Suppressor macrophage treated with lipopolysaccharide for 1 hour (primary cell): ENCODE data around the gene KMT2C.
"Not testable (repeated sequence)": the region's sequence is repeated elsewhere in the genome, so short reads cannot be mapped to it uniquely, and the experiment has no call there.

Experiments used
- DNase-seq, 3 donors: peaks; one replicate each; pipeline ENCODE4 v3.0.0-alpha.2; 2020 to 2022

Gene KMT2C

GRCh38 chr7:152355474-152356057 lies 80.2 kb downstream of the KMT2C start:
- DNase-seq, result no peak

DNA sequence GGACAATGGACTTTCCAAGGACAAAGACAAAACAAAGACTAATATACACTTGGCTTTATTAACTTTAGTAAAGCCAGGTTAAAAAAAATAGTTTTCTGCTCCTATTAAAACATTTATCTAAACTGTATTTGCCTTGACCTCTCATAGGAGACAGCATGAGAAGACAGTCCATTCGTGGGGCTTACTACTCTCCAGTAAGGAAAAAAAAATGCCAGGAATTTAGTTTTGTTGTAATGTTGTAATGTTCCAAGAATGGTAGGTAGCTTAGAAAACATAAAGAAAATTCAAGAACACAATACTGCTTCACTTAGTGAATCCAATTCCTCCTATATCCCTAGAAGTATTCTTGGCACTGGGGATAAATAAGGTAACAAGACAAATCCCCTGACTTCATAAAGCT lies 81.7 kb downstream of the KMT2C start:
- DNase-seq, result no peak

DNA sequence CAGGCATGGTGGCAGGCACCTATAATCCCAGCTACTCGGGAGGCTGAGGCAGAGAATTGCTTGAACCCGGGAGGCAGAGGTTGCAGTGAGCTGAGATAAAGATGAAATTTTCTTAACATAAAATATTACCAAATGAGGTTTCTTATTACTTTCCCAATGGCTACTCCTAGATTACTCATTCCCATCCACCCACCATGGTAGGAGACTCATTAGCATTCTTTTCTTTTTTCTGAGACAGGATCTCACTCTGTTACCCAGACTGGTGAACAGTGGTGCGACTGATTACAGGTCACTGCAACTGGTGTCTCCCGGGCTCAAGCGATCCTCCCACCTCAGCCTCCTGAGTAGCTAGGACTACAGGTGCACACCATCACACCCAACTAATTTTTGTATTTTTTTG lies 82.5 kb downstream of the KMT2C start:
- not testable (repeated sequence) for DNase-seq

GRCh38 chr7:152351747-152352146 lies 84.1 kb downstream of the KMT2C start:
- not testable (repeated sequence) for DNase-seq

DNA sequence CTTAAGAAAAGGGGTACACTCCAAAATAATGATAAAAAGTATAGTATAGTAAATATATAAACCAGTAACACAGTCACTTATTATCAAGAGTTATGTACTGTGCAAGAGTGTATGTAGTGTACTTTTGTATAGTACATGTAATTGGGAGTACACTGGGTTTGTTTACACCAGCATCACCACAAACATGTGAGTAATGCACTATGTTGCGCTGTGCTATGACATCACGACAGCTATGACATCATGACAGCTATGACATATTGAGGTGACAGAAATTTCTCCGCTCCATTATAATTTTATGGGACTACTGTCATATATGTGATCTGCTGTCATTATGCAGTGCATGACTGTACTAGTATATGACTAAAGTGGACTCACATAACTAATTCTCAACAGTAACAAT lies 84.6 kb downstream of the KMT2C start:
- peak in 1 of 3 donors; percentile 27 for DNase-seq

- DNase-seq, result no peak
Observed at GRCh38 chr7:152347888-152348287, 87.9 kb downstream of the KMT2C start.

DNA sequence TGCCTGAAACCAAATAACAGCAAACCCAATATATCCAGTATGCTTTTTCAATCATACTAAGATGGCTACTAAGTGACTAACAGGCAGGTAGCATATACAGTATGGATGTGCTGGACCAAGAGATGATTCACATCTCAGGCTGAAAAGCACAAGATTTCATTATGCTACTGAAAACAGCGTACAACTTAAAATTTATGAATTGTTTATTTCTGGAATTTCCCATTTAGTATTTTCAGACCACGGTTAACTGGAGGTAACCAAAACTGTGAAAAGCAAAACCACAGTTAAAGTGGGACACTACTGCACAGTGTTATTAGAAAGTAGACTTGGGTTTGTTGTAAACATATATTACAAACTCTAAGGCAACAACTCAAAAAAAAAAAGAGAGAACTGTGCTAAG lies 91.5 kb downstream of the KMT2C start:
- peak; percentile 21 to 67 (median 63) for DNase-seq

- no peak for DNase-seq
Observed at GRCh38 chr7:152342796-152343195, 93.0 kb downstream of the KMT2C start.

GRCh38 chr7:152341914-152342236 lies 93.9 kb downstream of the KMT2C start:
- DNase-seq, result no peak

GRCh38 chr7:152341039-152341913 lies 94.5 kb downstream of the KMT2C start:
- peak; percentile 67 to 73 (median 72) for DNase-seq

DNA sequence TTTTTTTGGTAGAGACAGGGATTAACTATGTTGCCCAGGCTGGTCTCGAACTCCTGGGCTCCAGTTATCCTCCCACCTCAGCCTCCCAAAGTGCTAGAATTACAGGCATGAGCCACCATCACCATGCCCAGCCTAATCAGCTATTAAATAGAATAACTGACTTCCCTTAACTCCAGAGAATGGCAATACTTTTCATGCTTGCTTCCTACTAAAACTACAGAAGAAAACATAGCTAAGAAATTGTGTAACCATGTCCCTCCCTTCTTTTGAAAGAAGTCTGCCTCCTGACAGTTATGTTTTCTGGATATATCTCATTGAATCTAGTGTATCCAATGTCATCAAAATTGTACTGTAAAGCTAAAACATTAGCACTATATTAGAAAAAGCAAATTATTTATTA lies 95.6 kb downstream of the KMT2C start:
- DNase-seq, result peak in 1 of 3 donors; percentile 26

GRCh38 chr7:152338561-152338960 lies 97.2 kb downstream of the KMT2C start:
- DNase-seq, result no peak

DNA sequence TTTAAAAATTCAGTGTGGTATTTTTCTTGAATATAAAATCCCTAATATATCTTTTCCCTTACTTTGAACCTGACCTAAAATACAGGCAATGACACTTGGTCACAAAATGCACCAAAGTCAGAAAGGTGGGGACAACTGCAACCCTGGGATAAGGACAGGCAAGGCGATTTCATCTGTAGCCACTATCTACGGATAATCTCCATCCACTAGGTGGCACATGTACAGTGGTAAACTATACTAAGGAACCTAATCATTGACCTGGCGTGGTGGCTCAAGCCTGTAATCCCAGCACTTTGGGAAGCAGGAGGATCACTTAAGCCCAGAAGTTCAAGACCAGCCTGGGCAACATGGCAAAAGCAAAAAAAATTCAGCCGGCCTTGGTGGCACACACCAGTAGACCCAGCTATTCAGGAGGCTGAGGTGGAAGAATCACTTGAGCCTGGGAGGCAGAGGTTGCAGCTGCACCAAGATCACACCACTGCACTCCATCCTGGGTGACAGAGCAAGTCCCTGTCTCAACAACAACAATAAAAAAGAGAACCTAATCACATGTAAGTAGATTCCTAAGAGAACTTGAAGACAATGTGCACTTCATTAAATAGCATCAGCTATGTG lies 98.9 kb downstream of the KMT2C start:
- DNase-seq, result peak; percentile 60 to 63 (median 61)

DNA sequence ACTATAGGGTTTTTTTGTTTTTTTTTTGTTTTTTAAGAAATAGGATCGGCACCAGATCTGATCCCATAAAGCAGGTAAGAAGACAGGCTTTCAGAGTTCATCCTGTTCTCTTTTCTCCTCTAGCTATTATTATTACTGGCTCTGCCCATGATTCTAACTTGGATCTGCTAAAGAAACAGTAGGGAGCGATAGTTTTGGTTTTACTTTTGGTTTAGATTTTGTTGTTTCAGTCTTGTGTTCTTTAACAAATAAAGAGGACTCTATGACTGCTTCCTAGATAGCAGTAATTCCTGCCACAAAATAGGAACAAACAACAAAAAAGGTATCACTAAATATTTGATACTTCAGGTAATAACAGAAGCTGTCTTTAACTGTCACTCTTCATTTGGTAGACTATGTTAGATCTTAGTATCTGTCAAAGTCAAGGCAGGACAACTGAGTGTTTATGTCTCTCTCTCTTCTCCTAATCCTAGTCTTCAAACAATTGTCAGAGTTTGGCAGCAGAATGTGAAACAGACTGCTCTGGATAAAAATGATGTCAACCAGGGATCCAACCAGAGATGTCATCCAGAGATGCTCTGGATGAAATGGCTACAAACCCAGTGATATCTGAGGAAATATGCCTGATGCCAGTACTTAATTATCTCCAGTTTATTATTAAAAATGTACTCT lies 99.8 kb downstream of the KMT2C start:
- DNase-seq, result peak in 2 of 3 donors; percentile 28 to 62

DNA sequence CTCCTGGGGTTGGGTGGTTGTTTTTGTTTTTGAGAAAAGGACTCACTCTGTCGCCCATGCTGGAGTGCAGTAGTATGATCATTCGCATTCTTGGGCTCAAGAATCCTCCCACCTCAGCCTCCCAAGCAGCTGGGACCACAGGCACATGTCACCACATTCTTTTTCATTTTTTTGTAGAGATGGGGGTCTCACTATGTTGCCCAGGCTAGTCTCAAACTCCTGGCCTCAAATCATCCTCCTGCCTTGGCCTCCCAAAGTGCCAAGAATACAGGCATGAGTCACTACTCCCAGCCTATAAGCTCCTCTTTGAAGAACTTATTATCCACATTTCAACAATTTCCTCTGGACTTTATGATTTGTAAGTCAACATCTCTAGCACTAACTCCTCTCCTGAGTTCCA lies 102.7 kb downstream of the KMT2C start:
- no peak for DNase-seq

DNA sequence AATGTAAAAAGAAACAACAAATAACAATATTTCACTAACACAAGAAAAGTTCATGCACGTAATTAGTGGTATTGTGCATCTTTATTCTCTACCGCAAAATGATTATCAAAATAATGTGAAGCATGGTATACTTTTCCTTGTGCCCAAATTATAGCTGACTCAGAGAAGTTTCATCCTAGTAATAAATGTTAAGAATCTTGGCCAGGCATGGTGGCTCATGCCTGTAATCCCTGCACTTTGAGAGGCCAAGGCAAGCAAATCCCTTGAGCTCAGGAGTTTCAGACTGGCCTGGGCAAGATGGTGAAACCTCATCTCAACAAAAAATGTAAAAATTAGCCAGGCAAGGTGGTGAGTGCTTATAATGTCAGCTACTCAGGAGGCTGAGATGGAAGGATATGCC lies 105.0 kb downstream of the KMT2C start:
- DNase-seq, result no peak

DNA sequence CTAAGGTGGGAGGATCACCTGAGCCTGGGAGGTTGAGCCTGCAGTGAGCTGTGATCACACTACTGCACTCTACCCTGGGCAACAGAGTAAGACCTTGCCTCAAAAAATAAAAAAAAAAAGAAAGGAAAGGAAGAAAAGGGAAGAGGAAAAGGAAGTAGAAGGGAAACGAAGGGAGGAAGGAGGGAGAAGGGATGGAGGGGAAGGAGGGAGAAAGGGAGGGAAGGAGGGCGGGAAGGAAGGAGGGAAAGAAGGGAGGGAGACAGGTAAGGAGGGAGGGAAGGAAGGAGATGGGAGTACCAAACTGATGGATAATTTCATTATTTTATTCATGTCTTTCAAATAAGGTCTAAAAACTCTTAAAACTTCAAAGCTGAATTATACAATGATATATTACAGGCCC lies 106.3 kb downstream of the KMT2C start:
- no peak for DNase-seq

DNA sequence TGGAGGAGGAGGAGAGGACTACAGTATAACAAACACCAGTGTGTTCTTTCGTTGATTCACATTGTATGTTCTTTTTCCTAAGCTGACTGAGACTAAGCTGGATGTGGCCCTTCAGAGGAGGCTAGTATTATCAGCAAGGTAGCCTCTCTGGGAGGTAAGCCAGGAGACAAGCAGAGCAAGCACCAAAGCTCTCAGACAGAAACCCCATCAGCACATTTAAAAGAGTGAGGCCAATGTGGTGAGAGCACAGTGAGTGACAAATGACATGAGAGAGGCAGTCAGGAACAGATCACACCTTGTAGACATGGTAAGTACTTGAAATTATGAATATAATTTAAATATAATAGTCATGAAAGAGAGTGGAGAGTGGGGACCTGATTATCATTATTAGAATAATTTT lies 107.6 kb downstream of the KMT2C start:
- no peak for DNase-seq

GRCh38 chr7:152315845-152316244 lies 120.0 kb downstream of the KMT2C start:
- no peak for DNase-seq

DNA sequence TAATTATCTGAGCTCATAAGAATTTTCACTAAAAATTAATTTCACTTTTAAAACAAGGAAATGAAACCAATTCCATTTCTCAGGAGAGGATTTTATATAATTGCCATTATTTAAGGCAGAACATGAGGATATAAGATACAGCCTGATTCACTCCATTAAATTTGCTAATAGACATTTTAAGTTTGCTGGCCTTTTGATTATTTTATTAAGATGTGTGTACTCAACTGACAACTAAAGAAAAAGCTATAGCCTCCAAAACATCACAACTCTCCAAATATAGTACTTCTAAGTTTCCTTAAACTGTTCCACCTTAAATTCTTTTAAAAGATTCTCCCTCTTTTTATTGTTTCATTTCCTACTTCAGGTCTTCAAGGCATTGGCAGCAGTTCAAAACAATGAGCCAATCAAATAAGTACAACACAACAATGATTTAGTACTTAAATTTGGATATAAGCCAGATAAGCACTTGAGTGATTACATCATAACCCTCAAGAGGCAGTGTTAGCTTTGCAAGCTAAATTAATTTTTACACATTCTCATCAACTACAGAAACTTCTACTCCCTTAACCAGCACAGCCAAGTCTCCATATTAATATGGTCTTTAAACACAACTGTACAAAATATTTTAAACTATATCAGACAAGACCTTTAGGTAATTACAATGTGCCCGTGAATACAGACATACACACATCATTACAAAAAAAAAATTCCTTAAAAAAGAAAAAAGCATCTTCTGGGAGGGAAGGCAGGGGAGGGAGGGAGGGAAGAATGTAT lies 121.8 kb downstream of the KMT2C start:
- DNase-seq, result peak; percentile 67 to 81 (median 74)

- DNase-seq, result no peak
Observed at GRCh38 chr7:152313217-152313616, 122.6 kb downstream of the KMT2C start.

DNA sequence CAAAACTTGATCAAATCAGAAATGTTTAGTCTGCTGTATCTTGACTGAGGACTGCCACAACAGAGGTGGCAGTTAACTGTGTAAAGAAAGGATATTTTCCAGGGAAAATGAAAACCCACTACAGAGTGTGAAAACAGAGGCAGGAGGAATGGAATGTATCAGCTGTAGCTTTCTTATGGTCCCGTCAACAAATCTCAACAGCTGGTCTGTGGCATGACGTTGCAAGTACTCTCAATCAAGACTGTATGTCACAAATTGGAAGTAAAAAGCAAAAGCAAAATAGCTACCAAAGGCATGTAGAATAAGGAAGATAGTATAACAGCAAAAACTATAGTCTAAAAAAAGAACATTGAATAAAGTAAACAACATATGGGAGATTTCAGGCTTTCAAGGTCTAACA lies 123.5 kb downstream of the KMT2C start:
- DNase-seq, result no peak

- DNase-seq, result no peak
Observed at GRCh38 chr7:152307902-152308301, 127.9 kb downstream of the KMT2C start.
